C4-2B (cell line): ENCODE data around the gene NDUFAF3.

Experiments used
- H3K27ac ChIP-seq: fragments of 450-650 bp; 2 replicates; pipeline ENCODE4 v1.5.1; 2017
- CTCF ChIP-seq: fragments of 450-650 bp; conservative IDR thresholded peaks from 2 replicates; pipeline ENCODE4 v1.5.1; 2017; ENCODE audit warnings: mild to moderate bottlenecking
- ZFX ChIP-seq: fragments of 450-650 bp; IDR thresholded peaks from 2 replicates; pipeline ENCODE4 v1.6.1; 2017

Gene NDUFAF3

GRCh38 chr3:49016414-49017228 is 5.3 kb upstream of the NDUFAF3 start:
- H3K27ac ChIP-seq: peak overlapping the region; percentile 98

GRCh38 chr3:49017229-49017970 is 4.5 kb upstream of the NDUFAF3 start:
- H3K27ac ChIP-seq: peak overlapping the region; percentile 98
- TF ChIP-seq CTCF: no peak
- no peak for TF ChIP-seq ZFX

More at GRCh38 chr3:49016414-49017228, 5.3 kb upstream of the NDUFAF3 start:
- TF ChIP-seq CTCF: no peak
- no peak for TF ChIP-seq ZFX

- TF ChIP-seq CTCF (no peak), ZFX (peak; percentile 13; the same call in 1 of the 2 replicates)
- H3K27ac ChIP-seq: peak within 1 kb of the TSS; percentile 98
Measured at GRCh38 chr3:49017971-49018706, 3.8 kb upstream of the NDUFAF3 start, which contains the start of gene DALRD3. TSS of gene DALRD3 (minus strand) at chr3:49018580. CDS start at chr3:49018564, 16 bp downstream.

GRCh38 chr3:49018707-49019006 is 3.3 kb upstream of the NDUFAF3 start:
- TF ChIP-seq ZFX (0 out of 2 replicates have a peak, but pooled peaks have one; percentile 43), CTCF (no peak)
- peak overlapping the region; percentile 98 for H3K27ac ChIP-seq

- no peak for TF ChIP-seq ZFX
- no peak for TF ChIP-seq CTCF
- H3K27ac ChIP-seq: peak overlapping the region; percentile 98
Measured at GRCh38 chr3:49019941-49020329, 2.0 kb upstream of the NDUFAF3 start.

GRCh38 chr3:49020330-49021212 is 1.4 kb upstream of the NDUFAF3 start:
- TF ChIP-seq ZFX (no peak), CTCF (no peak)
- H3K27ac ChIP-seq: peak overlapping the region; percentile 98
